ENCODE data around the gene C9orf50. TPM values are rescaled to one million over a fixed set of nuclear protein-coding genes. Genes with fewer than 3 reads are reported as not detected.

C9orf50 gene
- total RNA-seq, 1 donor from 2014 or later, result 0.43 TPM

DNA sequence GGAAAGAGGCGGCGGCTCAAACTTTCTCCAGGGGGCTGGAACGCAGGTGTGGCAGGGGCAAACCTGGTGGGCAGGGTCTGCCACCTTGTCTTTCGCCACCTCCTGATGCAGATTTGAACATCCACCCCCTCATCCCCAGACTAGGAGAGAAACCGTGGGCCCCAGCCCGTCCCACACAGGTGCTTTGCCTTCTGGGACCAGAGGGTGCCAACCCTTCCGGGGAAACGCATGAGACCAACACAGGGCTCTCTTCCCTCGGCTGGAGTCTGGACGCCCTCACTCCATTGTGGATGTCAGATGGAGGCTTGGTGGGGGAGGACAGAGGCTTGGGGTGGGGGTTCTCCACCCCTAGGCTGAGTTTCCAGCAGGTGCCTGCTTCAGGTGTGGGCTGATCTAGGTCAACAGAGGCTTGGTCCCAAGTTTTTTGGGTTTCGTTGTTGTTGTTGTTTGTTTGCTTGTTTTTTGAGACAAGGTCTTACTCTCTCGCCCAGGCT lies 9.5 kb downstream of the C9orf50 start:
- Mint-ChIP-seq H3K4me1 (ENCODE audit: low read depth) (peaks cover 10% of the 10 kb centered on the region), H3K27me3 (no peaks in the 10 kb centered on the region), H3K4me3 (ENCODE audit: low read depth) (no peak overlapping the region), H3K36me3 (ENCODE audit: insufficient read depth) (no peaks in the 10 kb centered on the region), H3K27ac (peak overlapping the region; percentile 49), H3K9me3 (ENCODE audit: low read depth) (no peaks in the 10 kb centered on the region)
- no peak for DNase-seq (ENCODE audit: low spot score, unreplicated experiment)
- TF ChIP-seq, protein P1, sequence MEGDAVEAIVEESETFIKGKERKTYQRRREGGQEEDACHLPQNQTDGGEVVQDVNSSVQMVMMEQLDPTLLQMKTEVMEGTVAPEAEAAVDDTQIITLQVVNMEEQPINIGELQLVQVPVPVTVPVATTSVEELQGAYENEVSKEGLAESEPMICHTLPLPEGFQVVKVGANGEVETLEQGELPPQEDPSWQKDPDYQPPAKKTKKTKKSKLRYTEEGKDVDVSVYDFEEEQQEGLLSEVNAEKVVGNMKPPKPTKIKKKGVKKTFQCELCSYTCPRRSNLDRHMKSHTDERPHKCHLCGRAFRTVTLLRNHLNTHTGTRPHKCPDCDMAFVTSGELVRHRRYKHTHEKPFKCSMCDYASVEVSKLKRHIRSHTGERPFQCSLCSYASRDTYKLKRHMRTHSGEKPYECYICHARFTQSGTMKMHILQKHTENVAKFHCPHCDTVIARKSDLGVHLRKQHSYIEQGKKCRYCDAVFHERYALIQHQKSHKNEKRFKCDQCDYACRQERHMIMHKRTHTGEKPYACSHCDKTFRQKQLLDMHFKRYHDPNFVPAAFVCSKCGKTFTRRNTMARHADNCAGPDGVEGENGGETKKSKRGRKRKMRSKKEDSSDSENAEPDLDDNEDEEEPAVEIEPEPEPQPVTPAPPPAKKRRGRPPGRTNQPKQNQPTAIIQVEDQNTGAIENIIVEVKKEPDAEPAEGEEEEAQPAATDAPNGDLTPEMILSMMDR (IDR thresholded peaks at IDR 0.05; ENCODE audit: unreplicated experiment), result no peak

DNA sequence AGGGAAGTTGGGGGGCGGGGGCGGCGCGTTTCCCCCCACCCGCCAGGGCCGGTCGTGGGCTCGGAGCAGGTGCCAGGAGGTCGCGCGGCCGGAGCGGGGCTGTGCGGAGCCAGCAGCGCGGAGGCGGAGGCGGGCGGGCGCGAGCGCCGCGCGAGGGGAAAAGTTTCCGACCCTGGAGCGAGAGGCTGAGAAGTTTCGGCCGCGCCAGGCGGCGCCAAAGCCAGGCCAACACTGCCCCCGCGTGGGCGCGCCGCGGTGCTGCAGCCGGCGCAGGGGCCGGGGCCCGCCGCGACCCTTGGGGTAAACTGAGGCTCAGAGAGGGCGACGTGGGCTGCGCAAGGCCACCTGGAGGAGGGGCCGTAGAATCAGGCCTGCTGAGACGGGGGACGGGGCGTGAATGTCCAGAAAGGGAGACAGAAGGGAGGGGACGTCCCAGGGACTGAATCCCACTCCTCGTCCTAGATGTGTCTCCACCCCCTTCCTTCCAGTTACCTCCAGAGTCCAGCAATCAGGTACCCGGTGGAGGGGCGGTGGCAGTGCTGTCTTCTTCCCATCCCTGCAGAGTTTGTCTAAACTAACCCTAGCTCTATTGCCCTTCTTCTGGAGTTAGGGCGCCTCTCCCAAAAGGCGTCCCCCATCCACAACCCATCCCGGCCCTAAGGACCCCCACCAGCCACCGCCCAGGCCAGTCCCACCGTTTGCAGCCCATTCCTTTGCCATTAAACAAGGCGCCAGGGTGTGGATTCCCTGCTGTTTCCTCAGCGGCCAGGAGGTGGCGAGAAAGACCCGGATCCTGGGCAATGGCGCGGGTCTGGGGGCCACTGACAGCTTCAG lies 10.2 kb downstream of the C9orf50 start:
- peaks cover 10% of the 10 kb centered on the region for H3K4me1 Mint-ChIP-seq (ENCODE audit: low read depth)
- DNase-seq (ENCODE audit: low spot score, unreplicated experiment), result peak; percentile 78
- H3K27me3 Mint-ChIP-seq, result no peaks in the 10 kb centered on the region
- TF ChIP-seq, protein P1 (IDR thresholded peaks at IDR 0.05; ENCODE audit: unreplicated experiment), result peak; percentile 90
- H3K27ac Mint-ChIP-seq, result peak overlapping the region; percentile 91
- no peaks in the 10 kb centered on the region for H3K36me3 Mint-ChIP-seq (ENCODE audit: insufficient read depth)
- H3K4me3 Mint-ChIP-seq (ENCODE audit: low read depth), result peak overlapping the region; percentile 67
- no peaks in the 10 kb centered on the region for H3K9me3 Mint-ChIP-seq (ENCODE audit: low read depth)

DNA sequence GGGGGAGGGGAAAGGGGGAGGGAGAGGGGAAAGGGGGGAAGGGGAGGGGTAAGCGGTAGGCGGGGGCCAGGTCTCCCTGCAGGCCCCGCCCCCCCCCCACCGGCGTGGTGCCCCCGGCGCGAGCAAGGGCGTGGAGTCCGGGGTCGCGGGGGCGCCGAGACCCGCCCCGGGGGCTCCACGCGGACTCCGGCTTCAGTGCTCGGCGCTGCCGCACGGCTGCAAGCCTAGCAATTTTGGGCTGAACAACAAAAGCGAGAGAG lies 10.8 kb downstream of the C9orf50 start:
- TF ChIP-seq, protein P1 (IDR thresholded peaks at IDR 0.05; ENCODE audit: unreplicated experiment), result no peak
- Mint-ChIP-seq H3K9me3 (ENCODE audit: low read depth) (no peaks in the 10 kb centered on the region), H3K27me3 (no peaks in the 10 kb centered on the region), H3K27ac (no peak overlapping the region), H3K4me3 (ENCODE audit: low read depth) (peak overlapping the region; percentile 54), H3K36me3 (ENCODE audit: insufficient read depth) (no peaks in the 10 kb centered on the region), H3K4me1 (ENCODE audit: low read depth) (peaks cover 10% of the 10 kb centered on the region)
- no peak for DNase-seq (ENCODE audit: low spot score, unreplicated experiment)

DNA sequence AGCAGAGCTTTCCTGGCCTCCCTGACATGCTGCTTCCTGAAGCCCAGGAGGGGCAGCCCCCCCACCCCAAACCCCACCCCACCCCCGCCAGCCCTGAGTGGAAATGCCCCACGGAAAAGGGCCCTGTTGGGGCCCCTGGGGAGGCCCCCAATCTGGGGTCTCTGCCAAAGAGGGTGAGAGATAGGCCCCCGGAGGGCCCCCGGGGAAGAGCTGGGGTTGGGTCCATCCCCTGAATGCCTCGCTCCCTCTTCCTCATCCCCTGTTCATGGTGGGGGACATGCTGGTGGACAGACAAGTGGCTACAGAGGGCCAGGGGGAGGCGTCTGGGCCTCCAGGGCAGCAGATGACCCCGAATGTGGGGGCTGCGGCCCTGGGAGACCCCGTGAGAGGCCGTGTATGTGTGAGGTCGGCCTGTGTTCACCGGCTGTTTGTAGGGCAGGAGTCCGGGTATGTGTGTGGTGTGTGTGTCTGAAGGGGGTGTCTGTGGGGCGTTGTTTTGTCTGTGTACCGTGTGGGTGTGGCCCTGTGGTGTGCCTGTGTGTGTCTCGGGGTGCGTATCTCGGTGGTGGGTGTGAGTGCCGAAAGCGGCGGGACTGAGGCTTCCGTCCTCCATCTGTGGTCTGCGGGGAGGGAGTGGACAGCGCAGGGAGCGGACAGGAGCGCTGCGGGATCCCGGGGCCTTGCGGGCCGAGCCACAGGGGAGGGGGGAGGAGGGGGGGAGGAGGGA lies 11.3 kb downstream of the C9orf50 start:
- no peak for DNase-seq (ENCODE audit: low spot score, unreplicated experiment)
- TF ChIP-seq, protein P1 (IDR thresholded peaks at IDR 0.05; ENCODE audit: unreplicated experiment), result no peak
- Mint-ChIP-seq H3K4me1 (ENCODE audit: low read depth) (peaks cover 11% of the 10 kb centered on the region), H3K36me3 (ENCODE audit: insufficient read depth) (no peaks in the 10 kb centered on the region), H3K4me3 (ENCODE audit: low read depth) (peak overlapping the region; percentile 71), H3K9me3 (ENCODE audit: low read depth) (no peaks in the 10 kb centered on the region), H3K27ac (peak overlapping the region; percentile 95), H3K27me3 (no peaks in the 10 kb centered on the region)

DNA sequence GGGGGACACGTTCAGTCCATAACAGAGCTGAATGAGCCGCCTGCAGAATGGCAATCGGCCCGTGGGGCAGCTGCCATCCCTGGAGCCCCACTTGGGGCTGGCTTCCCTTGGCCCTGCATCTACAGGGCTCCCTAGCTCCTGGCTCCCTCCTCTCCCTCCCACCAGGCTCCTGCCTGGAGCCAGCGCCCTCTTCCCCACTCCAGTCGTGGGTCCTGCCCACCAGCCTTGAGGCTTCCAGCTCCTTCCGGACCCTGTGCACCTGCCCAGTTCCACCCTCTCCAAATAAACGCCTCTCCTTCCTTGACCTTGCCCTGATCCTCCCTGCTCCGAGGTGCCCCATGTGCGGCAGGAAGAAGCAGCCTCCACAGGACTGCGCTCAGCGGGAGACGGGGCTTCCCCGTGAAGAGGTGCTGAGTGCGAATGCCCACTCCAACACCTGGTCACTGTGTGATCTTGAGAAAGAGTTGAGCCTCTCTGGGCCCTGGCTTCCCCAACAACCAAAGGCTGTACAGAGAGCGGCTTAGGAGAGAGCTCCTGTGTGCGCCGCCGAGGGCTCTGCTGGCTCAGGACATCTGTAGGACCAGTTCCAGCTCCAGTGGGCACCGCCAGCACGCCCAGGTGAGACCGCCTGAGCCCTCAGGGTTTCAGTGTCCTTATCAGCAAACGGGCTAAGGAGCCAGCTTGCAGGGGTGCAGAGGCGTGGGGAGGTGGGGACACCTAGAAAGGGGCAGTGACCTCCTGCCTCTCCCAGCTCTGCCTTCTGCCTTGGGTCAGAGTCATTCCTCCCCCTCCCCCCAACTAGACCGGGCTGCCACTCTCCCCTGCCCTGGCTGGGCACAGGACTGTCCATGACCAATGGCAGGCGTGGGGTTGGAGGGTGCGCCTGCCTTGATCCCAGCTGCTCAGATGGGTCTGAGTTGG lies 12.1 kb downstream of the C9orf50 start:
- H3K36me3 Mint-ChIP-seq (ENCODE audit: insufficient read depth), result no peaks in the 10 kb centered on the region
- no peak for DNase-seq (ENCODE audit: low spot score, unreplicated experiment)
- H3K4me1 Mint-ChIP-seq (ENCODE audit: low read depth), result peaks cover 12% of the 10 kb centered on the region
- TF ChIP-seq, protein P1 (IDR thresholded peaks at IDR 0.05; ENCODE audit: unreplicated experiment), result no peak
- H3K4me3 Mint-ChIP-seq (ENCODE audit: low read depth), result no peak overlapping the region
- peak overlapping the region; percentile 41 for H3K27ac Mint-ChIP-seq
- no peaks in the 10 kb centered on the region for H3K27me3 Mint-ChIP-seq
- no peaks in the 10 kb centered on the region for H3K9me3 Mint-ChIP-seq (ENCODE audit: low read depth)
